ENCODE measurements around the gene PCDHGB4. TPM values are rescaled to one million over a fixed set of nuclear protein-coding genes. Genes with fewer than 3 reads are reported as not detected.
"Not testable (repeated sequence)": the region's sequence is repeated elsewhere in the genome, so short reads cannot be mapped to it uniquely, and the experiment has no call there.

Gene PCDHGB4
- total RNA-seq, 4 donors from 2014 or later = 5.2 to 8.9 (median 8.4) TPM

DNA sequence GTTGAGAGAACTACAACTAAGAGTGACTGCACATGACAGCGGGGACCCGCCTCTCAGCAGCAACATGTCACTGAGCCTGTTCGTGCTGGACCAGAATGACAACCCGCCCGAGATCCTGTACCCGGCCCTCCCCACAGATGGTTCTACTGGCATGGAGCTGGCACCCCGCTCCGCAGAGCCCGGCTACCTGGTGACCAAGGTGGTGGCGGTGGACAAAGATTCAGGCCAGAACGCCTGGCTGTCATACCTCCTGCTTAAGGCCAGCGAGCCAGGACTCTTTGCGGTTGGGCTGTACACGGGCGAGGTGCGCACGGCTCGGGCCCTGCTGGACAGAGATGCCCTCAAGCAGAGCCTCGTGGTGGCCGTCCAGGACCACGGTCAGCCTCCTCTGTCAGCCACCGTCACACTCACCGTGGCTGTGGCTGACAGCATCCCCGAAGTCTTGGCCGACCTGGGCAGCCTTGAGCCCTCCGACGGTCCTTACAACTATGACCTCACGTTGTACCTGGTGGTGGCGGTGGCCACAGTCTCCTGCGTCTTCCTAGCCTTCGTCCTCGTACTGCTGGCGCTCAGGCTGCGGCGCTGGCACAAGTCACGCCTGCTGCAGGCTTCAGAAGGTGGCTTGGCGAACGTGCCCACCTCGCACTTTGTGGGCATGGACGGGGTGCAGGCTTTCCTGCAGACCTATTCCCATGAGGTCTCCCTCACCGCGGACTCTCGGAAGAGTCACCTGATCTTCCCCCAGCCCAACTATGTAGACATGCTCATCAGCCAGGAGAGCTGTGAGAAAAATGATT lies 2.8 kb upstream of the PCDHGB4 start:
- 46 to 53% methylated on average over 23 to 43 of the region's 43 CpGs for WGBS, 2 donors
- TF ChIP-seq, protein P1, sequence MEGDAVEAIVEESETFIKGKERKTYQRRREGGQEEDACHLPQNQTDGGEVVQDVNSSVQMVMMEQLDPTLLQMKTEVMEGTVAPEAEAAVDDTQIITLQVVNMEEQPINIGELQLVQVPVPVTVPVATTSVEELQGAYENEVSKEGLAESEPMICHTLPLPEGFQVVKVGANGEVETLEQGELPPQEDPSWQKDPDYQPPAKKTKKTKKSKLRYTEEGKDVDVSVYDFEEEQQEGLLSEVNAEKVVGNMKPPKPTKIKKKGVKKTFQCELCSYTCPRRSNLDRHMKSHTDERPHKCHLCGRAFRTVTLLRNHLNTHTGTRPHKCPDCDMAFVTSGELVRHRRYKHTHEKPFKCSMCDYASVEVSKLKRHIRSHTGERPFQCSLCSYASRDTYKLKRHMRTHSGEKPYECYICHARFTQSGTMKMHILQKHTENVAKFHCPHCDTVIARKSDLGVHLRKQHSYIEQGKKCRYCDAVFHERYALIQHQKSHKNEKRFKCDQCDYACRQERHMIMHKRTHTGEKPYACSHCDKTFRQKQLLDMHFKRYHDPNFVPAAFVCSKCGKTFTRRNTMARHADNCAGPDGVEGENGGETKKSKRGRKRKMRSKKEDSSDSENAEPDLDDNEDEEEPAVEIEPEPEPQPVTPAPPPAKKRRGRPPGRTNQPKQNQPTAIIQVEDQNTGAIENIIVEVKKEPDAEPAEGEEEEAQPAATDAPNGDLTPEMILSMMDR (IDR thresholded peaks at IDR 0.05) = no peak
- no peak for TF ChIP-seq POLR2A (IDR thresholded peaks at IDR 0.05)
- DNase-seq (ENCODE audit: low spot score in 2 of 2) = peak in 1 of 2 donors; percentile 70
- H3K4me3 ChIP-seq (ENCODE audit: low read depth, poor library complexity, severe bottlenecking) = no peak overlapping the region
- intact Hi-C loops (cut with DNase I; ENCODE audit: low total_unique reads) = no loop called here

DNA sequence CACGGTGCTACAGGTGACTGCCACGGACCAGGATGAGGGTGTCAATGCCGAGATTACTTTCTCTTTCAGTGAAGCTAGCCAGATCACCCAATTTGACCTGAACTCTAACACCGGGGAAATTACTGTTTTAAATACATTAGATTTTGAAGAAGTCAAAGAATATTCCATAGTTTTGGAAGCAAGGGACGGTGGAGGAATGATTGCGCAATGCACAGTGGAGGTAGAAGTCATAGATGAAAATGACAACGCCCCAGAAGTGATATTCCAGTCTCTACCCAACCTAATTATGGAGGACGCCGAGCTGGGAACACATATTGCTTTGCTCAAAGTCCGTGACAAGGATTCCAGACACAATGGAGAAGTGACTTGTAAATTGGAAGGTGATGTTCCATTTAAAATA lies 1.2 kb downstream of the PCDHGB4 start:
- no peak overlapping the region for H3K4me3 ChIP-seq (ENCODE audit: low read depth, poor library complexity, severe bottlenecking)
- TF ChIP-seq POLR2A (IDR thresholded peaks at IDR 0.05) = no peak
- TF ChIP-seq, protein P1 (IDR thresholded peaks at IDR 0.05) = no peak
- intact Hi-C loops (cut with DNase I; ENCODE audit: low total_unique reads) = no loop called here
- DNase-seq (ENCODE audit: low spot score in 2 of 2) = no peak
- WGBS, 2 donors = 46 to 51% methylated on average over 10 of the region's 10 CpGs

DNA sequence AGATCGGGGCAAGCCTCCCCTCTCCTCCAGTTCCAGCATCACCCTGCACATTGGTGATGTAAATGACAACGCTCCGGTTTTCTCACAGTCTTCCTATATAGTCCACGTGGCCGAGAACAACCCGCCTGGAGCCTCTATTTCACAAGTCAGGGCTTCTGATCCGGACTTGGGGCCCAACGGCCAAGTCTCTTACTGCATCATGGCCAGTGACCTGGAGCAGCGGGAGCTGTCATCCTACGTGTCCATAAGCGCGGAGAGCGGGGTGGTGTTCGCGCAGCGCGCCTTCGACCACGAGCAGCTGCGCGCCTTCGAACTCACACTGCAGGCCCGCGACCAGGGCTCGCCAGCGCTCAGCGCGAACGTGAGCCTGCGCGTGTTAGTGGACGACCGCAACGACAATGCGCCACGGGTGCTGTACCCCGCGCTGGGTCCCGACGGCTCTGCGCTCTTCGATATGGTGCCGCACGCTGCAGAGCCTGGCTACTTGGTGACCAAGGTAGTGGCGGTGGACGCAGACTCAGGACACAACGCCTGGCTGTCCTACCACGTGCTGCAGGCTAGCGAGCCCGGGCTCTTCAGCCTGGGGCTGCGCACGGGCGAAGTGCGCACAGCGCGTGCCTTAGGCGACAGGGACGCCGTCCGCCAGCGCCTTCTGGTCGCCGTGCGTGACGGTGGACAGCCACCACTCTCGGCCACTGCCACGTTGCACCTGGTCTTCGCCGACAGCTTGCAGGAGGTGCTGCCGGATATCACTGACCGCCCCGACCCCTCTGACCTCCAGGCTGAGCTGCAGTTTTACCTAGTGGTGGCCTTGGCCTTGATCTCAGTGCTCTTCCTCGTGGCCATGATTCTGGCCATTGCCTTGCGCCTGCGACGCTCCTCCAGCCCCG lies 1.9 kb downstream of the PCDHGB4 start:
- intact Hi-C loops (cut with DNase I; ENCODE audit: low total_unique reads) = no loop called here
- H3K4me3 ChIP-seq (ENCODE audit: low read depth, poor library complexity, severe bottlenecking) = no peak overlapping the region
- WGBS, 2 donors = 35 to 39% methylated on average over 31 to 42 of the region's 77 CpGs
- peak in 1 of 2 donors; percentile 62 for DNase-seq (ENCODE audit: low spot score in 2 of 2)
- TF ChIP-seq, protein P1 (IDR thresholded peaks at IDR 0.05) = no peak
- TF ChIP-seq POLR2A (IDR thresholded peaks at IDR 0.05) = no peak

DNA sequence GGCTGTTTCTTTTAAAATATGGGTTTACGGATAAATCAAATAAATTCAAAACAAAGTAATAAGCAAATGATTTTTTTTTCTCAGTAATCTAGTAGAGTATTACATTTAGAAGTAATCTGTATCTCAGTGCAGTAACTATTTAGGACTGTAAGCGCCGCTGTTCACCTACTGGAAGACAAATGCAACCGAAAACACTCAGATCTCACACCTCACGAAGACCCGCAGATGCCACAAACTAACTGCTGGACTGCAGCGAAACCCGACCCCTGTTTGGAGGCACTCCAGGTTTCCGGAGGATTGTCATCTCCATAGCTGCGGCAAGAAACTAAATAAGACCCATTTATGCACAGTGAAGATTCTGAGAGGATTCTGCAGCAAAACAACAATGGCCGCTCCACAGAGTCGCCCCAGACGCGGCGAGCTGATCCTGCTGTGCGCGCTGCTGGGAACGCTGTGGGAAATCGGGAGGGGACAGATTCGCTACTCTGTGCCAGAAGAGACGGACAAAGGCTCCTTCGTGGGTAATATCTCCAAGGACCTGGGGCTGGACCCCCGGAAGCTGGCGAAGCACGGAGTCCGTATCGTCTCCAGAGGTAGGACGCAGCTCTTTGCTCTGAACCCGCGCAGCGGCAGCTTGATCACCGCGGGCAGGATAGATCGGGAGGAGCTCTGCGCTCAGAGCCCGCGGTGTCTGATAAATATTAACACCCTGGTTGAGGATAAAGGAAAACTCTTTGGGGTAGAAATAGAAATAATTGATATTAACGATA lies 5.1 kb downstream of the PCDHGB4 start, which contains the start of gene PCDHGA8:
PCDHGA8 (plus strand) TSS at position 205 of the 770 bp plus-strand sequence; CDS start at position 386, 181 bp downstream.
- intact Hi-C loops (cut with DNase I; ENCODE audit: low total_unique reads) = no loop called here
- no peak within 1 kb of the TSS for H3K4me3 ChIP-seq (ENCODE audit: low read depth, poor library complexity, severe bottlenecking)
- WGBS, 2 donors = 27 to 34% methylated on average over 38 of the region's 38 CpGs
- no peak for DNase-seq (ENCODE audit: low spot score in 2 of 2)
- no peak for TF ChIP-seq POLR2A (IDR thresholded peaks at IDR 0.05)
- TF ChIP-seq, protein P1 (IDR thresholded peaks at IDR 0.05) = no peak

DNA sequence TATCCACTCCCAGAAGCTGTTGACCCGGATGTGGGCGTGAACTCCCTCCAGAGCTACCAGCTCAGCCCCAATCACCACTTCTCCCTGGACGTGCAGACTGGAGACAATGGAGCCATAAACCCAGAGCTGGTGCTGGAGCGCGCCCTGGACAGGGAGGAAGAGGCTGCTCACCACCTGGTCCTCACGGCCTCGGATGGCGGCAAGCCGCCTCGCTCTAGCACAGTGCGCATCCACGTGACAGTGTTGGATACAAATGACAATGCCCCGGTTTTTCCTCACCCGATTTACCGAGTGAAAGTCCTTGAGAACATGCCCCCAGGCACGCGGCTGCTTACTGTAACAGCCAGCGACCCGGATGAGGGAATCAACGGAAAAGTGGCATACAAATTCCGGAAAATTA lies 5.8 kb downstream of the PCDHGB4 start:
- H3K4me3 ChIP-seq (ENCODE audit: low read depth, poor library complexity, severe bottlenecking) = no peak overlapping the region
- WGBS, 2 donors = 32 to 37% methylated on average over 21 of the region's 21 CpGs
- no peak for DNase-seq (ENCODE audit: low spot score in 2 of 2)
- TF ChIP-seq, protein P1 (IDR thresholded peaks at IDR 0.05) = no peak
- TF ChIP-seq POLR2A (IDR thresholded peaks at IDR 0.05) = no peak
- intact Hi-C loops (cut with DNase I; ENCODE audit: low total_unique reads) = no loop called here

DNA sequence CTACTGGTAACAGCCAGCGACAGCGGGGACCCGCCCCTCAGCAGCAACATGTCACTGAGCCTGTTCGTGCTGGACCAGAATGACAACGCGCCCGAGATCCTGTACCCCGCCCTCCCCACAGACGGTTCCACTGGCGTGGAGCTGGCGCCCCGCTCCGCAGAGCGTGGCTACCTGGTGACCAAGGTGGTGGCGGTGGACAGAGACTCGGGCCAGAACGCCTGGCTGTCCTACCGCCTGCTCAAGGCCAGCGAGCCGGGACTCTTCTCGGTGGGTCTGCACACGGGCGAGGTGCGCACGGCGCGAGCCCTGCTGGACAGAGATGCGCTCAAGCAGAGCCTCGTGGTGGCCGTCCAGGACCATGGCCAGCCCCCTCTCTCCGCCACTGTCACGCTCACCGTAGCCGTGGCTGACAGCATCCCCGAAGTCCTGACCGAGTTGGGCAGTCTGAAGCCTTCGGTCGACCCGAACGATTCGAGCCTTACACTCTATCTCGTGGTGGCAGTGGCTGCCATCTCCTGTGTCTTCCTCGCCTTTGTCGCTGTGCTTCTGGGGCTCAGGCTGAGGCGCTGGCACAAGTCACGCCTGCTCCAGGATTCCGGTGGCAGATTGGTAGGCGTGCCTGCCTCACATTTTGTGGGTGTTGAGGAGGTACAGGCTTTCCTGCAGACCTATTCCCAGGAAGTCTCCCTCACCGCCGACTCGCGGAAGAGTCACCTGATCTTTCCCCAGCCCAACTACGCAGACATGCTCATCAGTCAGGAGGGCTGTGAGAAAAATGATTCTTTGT lies 7.1 kb downstream of the PCDHGB4 start:
- WGBS, 2 donors = 33 to 40% methylated on average over 29 to 38 of the region's 53 CpGs
- H3K4me3 ChIP-seq (ENCODE audit: low read depth, poor library complexity, severe bottlenecking); intact Hi-C loops (cut with DNase I; ENCODE audit: low total_unique reads); DNase-seq (ENCODE audit: low spot score in 2 of 2): not testable (repeated sequence)

DNA sequence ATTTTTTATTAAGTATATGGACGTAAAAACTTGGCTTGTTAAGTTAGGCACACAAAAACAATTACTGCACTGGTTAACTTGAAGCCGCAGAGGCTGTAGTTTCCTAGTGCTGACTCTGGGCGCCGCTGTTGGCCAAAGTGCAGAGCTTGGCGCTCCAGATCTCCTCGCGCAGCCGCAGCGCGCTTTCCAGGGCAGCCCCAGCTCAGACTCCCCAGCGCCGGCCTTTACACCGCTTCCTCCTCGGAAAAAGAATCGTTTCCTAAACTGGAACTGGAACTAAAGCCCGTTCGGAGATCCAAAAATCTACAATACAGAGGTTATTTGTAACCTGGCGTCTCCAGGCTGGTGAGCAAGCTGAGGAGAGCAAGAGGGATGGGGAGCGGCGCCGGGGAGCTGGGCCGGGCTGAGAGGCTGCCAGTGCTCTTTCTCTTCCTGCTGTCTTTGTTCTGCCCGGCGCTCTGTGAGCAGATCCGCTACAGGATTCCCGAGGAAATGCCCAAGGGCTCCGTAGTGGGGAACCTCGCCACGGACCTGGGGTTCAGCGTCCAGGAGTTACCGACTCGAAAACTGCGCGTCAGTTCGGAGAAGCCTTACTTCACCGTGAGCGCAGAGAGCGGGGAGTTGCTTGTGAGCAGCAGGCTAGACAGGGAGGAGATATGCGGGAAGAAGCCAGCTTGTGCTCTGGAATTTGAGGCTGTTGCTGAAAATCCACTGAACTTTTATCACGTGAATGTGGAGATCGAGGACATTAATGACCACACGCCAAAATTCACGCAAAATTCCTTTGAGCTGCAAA lies 10.5 kb downstream of the PCDHGB4 start, which contains the start of gene PCDHGB5:
PCDHGB5 (plus strand) TSS at position 192 of the 796 bp plus-strand sequence; CDS start at position 373, 181 bp downstream.
- H3K4me3 ChIP-seq (ENCODE audit: low read depth, poor library complexity, severe bottlenecking); intact Hi-C loops (cut with DNase I; ENCODE audit: low total_unique reads): not testable (repeated sequence)
- peak in 1 of 2 donors; percentile 83 for DNase-seq (ENCODE audit: low spot score in 2 of 2)
- 8 to 10% methylated on average over 22 to 27 of the region's 43 CpGs for WGBS, 2 donors
